Measurements from ENCODE around the gene YAF2. TPM values are rescaled to one million over a fixed set of nuclear protein-coding genes. Genes with fewer than 3 reads are reported as not detected.
A peak's percentile ranks its signal among the peaks of the same experiment; 100 is the strongest.

The YAF2 gene
- total and polyA plus RNA-seq, 12 donors, result 26.9 to 129 (median 79.3) TPM

DNA sequence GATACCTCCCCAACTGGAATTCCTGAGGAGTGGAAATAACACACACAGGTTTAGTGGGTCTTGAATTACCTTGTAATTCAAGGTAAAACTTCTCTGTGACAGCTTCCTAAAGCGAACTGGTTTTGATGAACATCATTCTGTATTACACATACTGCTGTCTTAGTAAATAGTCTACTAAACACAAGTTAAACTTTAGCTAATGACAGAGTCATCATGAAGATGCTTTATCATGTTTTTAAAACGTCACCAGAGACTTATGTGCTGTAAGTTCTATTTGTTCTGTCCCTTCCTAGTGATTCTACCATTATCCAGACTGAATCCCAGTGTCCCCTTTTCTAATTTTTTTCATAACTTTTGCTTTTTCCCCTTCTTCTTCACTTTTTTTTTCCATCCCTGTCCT lies 81.8 kb downstream of the YAF2 start:
- Histone ChIP-seq H3K27me3 (no peaks in the 10 kb centered on the region), H3K4me3 (no peak overlapping the region), H3K4me1 (no peaks in the 10 kb centered on the region), H3K36me3 (peaks cover 0 to 37% (median 17%) of the 10 kb centered on the region in 9 donors), H3K27ac (no peak overlapping the region), H3K9me3 (no peaks in the 10 kb centered on the region)
- intact Hi-C loops (cut with DNase I), result no loop called here
- ATAC-seq, result no peak
- 55 to 90% methylated on average over 2 of the region's 2 CpGs for WGBS, 2 donors
- TF ChIP-seq, protein P1, sequence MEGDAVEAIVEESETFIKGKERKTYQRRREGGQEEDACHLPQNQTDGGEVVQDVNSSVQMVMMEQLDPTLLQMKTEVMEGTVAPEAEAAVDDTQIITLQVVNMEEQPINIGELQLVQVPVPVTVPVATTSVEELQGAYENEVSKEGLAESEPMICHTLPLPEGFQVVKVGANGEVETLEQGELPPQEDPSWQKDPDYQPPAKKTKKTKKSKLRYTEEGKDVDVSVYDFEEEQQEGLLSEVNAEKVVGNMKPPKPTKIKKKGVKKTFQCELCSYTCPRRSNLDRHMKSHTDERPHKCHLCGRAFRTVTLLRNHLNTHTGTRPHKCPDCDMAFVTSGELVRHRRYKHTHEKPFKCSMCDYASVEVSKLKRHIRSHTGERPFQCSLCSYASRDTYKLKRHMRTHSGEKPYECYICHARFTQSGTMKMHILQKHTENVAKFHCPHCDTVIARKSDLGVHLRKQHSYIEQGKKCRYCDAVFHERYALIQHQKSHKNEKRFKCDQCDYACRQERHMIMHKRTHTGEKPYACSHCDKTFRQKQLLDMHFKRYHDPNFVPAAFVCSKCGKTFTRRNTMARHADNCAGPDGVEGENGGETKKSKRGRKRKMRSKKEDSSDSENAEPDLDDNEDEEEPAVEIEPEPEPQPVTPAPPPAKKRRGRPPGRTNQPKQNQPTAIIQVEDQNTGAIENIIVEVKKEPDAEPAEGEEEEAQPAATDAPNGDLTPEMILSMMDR (IDR thresholded peaks at IDR 0.05), result no peak
- DNase-seq, result no peak

DNA sequence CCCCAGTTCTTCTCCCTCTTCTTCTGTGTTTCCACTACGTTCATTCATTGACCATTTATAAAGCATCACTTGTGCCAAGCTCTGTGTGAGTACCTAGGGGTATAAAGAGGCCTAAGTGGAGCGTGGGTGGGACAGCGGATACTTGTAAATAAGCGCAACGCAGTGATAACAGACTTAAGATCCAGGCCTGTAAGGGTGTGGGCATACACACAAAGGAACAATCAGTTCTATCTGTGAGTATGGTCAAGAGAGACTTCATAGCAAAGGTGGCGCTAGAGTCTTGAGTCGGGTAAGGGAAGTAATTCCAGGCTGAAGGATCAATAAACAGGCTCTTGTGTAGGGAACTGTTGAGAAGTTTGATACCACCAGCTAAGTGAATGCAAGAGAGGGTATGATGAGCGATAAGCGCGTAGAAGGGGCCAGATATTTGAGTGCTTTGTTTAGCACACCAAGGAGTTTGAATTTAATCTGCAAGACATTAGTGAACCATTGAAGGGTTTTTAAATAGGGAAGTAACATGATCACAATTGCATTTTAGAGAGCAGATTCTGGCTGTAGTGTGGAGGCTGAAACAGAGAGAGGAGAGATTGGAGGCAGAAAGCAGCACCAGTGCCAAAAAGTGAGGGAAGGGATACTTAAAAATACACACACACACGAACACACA lies 92.4 kb downstream of the YAF2 start:
- ATAC-seq, result no peak
- H3K27me3 ChIP-seq, result no peaks in the 10 kb centered on the region
- WGBS, 2 donors, result 73 to 75% methylated on average over 11 of the region's 11 CpGs
- H3K4me1 ChIP-seq, result peaks cover 0 to 37% (median 24%) of the 10 kb centered on the region in 9 donors
- peak overlapping the region in 5 of 10 donors; percentile 86 to 91 (median 89) for H3K27ac ChIP-seq
- intact Hi-C loops (cut with DNase I), result loop anchor here in 5 of 10 donors (2.0 to 10.0 kb wide), 7 partner anchors 89 to 439 kb away; partner anchors contain the start of genes YAF2 (in 3 of the 5), PPHLN1 (in 1 of the 5), PRICKLE1 (in 1 of the 5) and ZCRB1 (in 1 of the 5)
- DNase-seq, result no peak
- peak overlapping the region in 8 of 10 donors; percentile 62 to 87 (median 76) for H3K4me3 ChIP-seq
- no peaks in the 10 kb centered on the region for H3K36me3 ChIP-seq
- no peaks in the 10 kb centered on the region for H3K9me3 ChIP-seq
- TF ChIP-seq, protein P1 (IDR thresholded peaks at IDR 0.05), result no peak

DNA sequence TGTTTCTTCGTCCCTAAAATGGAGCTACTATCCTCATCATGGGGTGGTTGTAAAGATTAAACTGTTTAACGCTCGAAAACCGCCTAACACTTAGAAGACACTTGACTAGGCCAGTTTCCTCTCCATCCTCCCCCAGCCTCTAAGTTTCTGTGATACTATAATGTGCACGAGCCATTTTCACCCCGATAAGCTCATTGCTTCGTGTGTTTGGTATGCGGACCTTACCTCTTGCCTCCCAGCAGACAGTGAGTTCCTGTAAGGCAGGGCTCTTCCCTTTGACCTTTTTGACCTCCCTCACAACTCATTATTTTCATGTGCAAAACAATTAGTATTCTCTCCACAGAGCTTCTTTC lies 92.9 kb downstream of the YAF2 start:
- Histone ChIP-seq H3K36me3 (no peaks in the 10 kb centered on the region), H3K27me3 (no peaks in the 10 kb centered on the region), H3K9me3 (no peaks in the 10 kb centered on the region), H3K4me3 (peak overlapping the region; percentile 49 to 87 (median 76)), H3K4me1 (peaks cover 0 to 40% (median 29%) of the 10 kb centered on the region in 9 donors), H3K27ac (peak overlapping the region; percentile 55 to 91 (median 88))
- no peak for DNase-seq
- WGBS, 2 donors, result 2 to 3% methylated on average over 8 of the region's 8 CpGs
- peak in 4 of 8 donors; percentile 2 to 15 (median 11) for ATAC-seq
- intact Hi-C loops (cut with DNase I), result loop anchor here in 5 of 10 donors (2.0 to 10.0 kb wide), 7 partner anchors 90 to 440 kb away; partner anchors contain the start of genes YAF2 (in 3 of the 5), PPHLN1 (in 1 of the 5), PRICKLE1 (in 1 of the 5) and ZCRB1 (in 1 of the 5)
- TF ChIP-seq, protein P1 (IDR thresholded peaks at IDR 0.05), result no peak

DNA sequence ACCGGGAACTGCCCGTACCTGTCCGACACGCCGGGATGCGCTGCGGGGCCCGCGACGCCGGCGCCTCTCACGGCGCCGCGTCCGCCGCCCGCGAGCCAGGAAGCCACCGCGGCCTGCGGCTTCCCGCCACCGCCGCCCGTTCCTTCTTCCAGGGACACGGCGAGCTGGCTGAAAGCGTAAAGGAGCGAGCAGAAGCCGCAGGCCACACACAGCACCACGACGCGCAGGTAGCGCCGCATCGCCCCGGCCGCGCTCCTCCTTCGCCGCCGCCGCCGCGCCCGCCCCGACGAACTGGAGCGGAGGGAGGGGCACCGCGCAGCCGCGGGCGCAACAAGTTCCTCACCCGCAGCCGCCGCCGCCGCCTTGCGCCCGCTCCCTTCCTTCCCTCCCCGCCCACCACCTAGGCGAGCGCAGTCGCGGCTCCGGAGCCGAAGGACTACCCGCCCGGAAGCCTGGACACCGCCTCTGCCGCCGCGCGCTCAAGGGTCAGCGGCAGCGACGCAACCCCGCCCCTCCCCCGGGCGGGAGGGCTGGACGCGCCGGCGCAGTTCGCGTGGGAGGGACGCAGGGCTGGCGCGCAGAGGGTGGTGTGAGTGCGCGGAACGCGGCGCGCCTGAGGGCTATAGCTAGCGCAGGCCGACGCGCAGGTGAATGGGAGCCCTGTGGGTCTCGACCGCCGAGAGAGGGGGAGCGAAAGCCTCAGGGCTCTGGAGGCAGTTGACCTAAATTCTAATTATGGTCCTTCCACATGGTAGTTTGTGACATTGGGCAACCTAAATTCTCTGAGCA lies 93.4 kb downstream of the YAF2 start, which contains the start of gene GXYLT1:
GXYLT1 (minus strand) TSS at position 467 of the 789 bp plus-strand sequence; CDS start at position 239, 228 bp downstream.
- intact Hi-C loops (cut with DNase I), result loop anchor here in 9 of 10 donors (2.0 to 10.0 kb wide), 8 partner anchors 90 to 440 kb away; partner anchors contain the start of genes YAF2 (in 5 of the 9), PPHLN1 (in 4 of the 9), ZCRB1 (in 4 of the 9) and PRICKLE1 (in 1 of the 9)
- no peaks in the 10 kb centered on the region for H3K9me3 ChIP-seq
- H3K36me3 ChIP-seq, result no peaks in the 10 kb centered on the region
- TF ChIP-seq, protein P1 (IDR thresholded peaks at IDR 0.05), result peak in 2 of 9 donors; percentile 13 to 17
- 1% methylated on average over 62 to 104 of the region's 106 CpGs for WGBS, 2 donors
- ATAC-seq (peak; percentile 98 to 100 (median 99)), DNase-seq (peak; percentile 93 to 95)
- H3K4me3 ChIP-seq, result peak within 1 kb of the TSS; percentile 49 to 87 (median 76)
- H3K4me1 ChIP-seq, result peaks cover 0 to 40% (median 29%) of the 10 kb centered on the region in 9 donors
- H3K27me3 ChIP-seq, result no peaks in the 10 kb centered on the region
- peak within 1 kb of the TSS; percentile 55 to 91 (median 88) for H3K27ac ChIP-seq
